ENCODE measurements around the gene MOB3C.

- TF ChIP-seq TAF1 (IDR thresholded peaks at IDR 0.05; ENCODE audit: borderline replicate concordance, low read depth, low read length) (no peak), POLR2A (IDR thresholded peaks at IDR 0.05; ENCODE audit: low read depth, low read length) (no peak), POLR2AphosphoS5 (IDR thresholded peaks at IDR 0.05; ENCODE audit: low read depth, low read length) (no peak)
Measured at GRCh38 chr1:46652321-46653100, 35.9 kb upstream of the MOB3C start.
